K562 (cell line): ENCODE measurements around the gene DNAJC11.

ENCODE experiments used
- GABPA ChIP-seq: fragments of 200-800 bp; sonication (Bioruptor generic); conservative IDR thresholded peaks from 2 replicates; pipeline ENCODE4 v1.6.1; 2016; ENCODE audit warnings: low read depth, missing genetic modification characterization, missing compliant biosample characterization
- JUND ChIP-seq, 2 experiments: IDR thresholded peaks; 2 replicates in 1 of 2; 3 replicates in 1 of 2; pipeline ENCODE4 v1.6.1; 2011; ENCODE audit warnings: borderline replicate concordance in 2 of 2, low read depth in 2 of 2, low read length in 2 of 2, improper control_type of control experiment in 1 of 2, missing biosample characterization in 1 of 2, missing genetic modification characterization in 1 of 2, missing genetic modification reagents in 1 of 2

DNA sequence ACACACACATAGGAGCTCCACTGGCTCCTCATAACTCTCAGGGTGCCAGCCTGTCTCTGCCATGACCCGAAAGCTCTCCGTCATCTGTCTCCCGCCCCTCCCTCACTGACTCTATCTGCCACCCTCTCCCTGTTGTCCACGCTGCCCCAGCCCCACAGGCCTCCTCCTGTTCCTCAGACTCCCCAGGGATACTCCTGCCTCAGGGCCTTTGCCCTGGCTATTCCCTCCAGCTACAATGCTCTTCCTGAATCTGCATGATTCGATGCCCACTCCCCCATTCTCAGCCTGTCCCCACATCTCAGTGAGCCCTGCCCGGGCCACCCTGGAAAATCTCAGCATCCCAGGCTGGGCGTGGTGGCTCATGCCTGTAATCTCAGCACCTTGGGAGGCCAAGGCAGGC is 24.6 kb upstream of the DNAJC11 start:
- TF ChIP-seq JUND (IDR thresholded peaks at IDR 0.05; ENCODE audit: borderline replicate concordance, low read depth, low read length) (no peak), JUND (tag; IDR thresholded peaks at IDR 0.05; ENCODE audit: borderline replicate concordance, low read depth, low read length) (no peak), GABPA (tag) (no peak)
